GM06990 (cell line): ENCODE results near the gene FBXO3.

Source experiments
- DNase-seq: peaks from one replicate; pipeline ENCODE4 v3.0.0-alpha.2; 2011; ENCODE audit not compliant: insufficient read length; ENCODE audit errors: extremely low read depth
- H3K27me3 ChIP-seq: replicated peaks from 2 replicates; pipeline ENCODE4 v1.6.0; 2011; ENCODE audit warnings: low read length; ENCODE audit not compliant: control insufficient read depth, insufficient read depth
- H3K36me3 ChIP-seq: 2 replicates; pipeline ENCODE4 v1.5.1; 2011; ENCODE audit warnings: low read length; ENCODE audit not compliant: control insufficient read depth, insufficient read depth
- H3K4me3 ChIP-seq: replicated peaks from 2 replicates; pipeline ENCODE4 v1.5.1; 2011; ENCODE audit warnings: low read depth, mild to moderate bottlenecking, control low read depth, low read length
- TF ChIP-seq, protein P1 (sequence below): IDR thresholded peaks from 2 replicates; pipeline ENCODE4 v1.5.1; 2011; ENCODE audit warnings: low read length, control low read depth, mild to moderate bottlenecking, inconsistent platforms; ENCODE audit not compliant: insufficient read depth, poor library complexity, severe bottlenecking

The FBXO3 gene

DNA sequence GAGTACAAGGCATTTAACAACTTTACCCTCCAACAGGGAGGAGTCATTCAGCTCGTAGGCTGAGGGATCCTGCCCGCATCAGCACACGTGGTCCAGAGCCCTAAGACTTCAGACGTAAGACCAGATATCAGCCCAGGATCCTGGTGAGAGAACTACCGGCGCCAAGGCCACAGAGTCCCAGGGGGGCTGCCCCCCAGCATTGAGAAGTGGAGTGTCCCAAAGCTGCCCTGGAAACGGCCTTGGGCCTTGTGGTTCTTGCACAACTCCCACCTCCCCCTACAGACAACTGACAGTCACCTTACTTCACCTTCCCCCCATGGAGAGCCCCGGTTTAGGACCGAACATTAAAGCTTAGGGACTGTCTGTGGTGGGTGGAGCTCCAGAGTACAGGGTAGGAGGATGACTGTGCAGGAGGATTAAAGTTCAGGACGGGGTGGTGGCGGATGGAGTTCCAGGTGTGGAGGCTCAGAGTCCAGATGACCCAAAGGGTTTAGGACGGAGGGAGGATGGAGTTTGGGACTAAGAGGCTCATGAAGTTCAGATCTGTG lies 74.7 kb downstream of the FBXO3 start:
- no peak overlapping the region; the same call in 1 of the 2 replicates for H3K4me3 ChIP-seq
- no peak for DNase-seq
- H3K36me3 ChIP-seq = no peaks in the 10 kb centered on the region
- no peaks in the 10 kb centered on the region; the same call in 1 of the 2 replicates for H3K27me3 ChIP-seq
- TF ChIP-seq, protein P1, sequence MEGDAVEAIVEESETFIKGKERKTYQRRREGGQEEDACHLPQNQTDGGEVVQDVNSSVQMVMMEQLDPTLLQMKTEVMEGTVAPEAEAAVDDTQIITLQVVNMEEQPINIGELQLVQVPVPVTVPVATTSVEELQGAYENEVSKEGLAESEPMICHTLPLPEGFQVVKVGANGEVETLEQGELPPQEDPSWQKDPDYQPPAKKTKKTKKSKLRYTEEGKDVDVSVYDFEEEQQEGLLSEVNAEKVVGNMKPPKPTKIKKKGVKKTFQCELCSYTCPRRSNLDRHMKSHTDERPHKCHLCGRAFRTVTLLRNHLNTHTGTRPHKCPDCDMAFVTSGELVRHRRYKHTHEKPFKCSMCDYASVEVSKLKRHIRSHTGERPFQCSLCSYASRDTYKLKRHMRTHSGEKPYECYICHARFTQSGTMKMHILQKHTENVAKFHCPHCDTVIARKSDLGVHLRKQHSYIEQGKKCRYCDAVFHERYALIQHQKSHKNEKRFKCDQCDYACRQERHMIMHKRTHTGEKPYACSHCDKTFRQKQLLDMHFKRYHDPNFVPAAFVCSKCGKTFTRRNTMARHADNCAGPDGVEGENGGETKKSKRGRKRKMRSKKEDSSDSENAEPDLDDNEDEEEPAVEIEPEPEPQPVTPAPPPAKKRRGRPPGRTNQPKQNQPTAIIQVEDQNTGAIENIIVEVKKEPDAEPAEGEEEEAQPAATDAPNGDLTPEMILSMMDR = no peak

DNA sequence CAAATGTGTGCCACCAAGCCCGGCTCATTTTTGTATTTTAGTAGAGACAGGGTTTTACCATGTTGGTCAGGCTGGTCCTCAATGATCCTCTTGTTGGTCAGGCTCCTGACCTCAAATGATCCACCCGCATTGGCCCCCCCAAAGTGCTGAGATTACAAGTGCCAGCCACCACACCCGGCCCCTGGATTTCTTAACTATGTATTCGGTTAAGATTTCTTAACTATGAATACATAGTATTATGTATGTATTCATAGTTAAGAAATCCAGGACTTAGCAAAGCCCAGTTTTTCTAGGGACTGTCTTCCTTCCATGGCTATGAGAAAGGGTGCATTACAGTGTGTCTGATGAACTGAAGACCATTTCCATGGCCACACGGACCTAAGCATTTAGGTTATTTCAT lies 75.4 kb downstream of the FBXO3 start:
- DNase-seq = no peak
- Histone ChIP-seq H3K36me3 (no peaks in the 10 kb centered on the region), H3K27me3 (no peaks in the 10 kb centered on the region; the same call in 1 of the 2 replicates), H3K4me3 (no peak overlapping the region)
- TF ChIP-seq, protein P1 = no peak

DNA sequence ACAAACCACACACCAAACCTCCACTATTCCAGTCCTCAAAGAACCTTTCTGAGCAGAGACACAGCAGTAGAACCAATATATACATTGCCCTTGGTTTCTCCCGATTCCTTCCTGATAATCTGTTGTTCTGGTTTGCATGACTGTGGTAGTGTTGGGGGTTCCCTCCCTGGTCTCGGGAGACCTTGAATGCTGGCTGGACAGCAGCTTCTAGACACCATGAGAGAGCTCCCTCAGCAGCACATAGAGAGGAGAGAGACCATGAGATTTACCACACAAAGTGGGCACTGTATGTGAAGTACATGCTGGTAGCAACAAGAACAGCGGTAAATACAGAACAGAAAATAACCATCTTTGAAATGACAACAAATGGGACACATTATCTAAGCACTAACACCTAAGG lies 76.3 kb downstream of the FBXO3 start:
- no peaks in the 10 kb centered on the region for H3K36me3 ChIP-seq
- TF ChIP-seq, protein P1 = no peak
- DNase-seq = no peak
- H3K4me3 ChIP-seq = no peak overlapping the region
- H3K27me3 ChIP-seq = no peaks in the 10 kb centered on the region; the same call in 1 of the 2 replicates

DNA sequence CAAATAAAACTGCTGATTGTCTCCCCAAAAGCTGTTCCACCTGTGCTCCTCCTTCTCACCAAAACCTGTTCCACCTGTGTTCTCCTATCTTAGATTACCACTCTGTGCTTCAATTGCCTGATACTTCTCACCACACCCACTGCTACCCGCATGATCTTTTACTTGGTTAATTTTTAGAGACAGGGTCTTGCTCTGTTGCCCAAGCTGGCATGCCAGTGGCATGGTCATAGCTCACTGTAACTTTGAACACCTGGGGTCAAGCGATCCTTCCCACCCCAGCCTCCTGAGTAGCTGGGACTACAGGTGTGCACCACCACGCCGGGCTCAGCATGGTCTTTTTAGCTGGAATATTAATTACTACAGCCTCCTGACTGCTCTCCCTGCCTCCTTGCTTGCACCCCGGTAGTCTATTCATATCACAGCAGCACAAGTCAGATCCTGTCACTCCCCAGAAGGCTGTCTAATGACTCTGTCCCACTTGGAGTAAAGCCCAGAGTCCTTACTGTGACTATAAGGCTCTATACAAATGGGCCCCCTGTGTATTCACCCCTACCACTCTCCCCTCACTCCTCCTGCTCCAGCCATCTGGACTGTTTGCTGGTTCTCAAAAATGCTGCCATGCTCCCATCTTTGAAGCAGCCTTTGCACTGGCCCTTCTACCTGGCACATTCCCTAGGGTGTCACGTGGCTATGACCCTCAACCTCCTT lies 77.2 kb downstream of the FBXO3 start:
- H3K4me3 ChIP-seq = no peak overlapping the region
- no peaks in the 10 kb centered on the region for H3K36me3 ChIP-seq
- no peak for DNase-seq
- H3K27me3 ChIP-seq = no peaks in the 10 kb centered on the region; the same call in 1 of the 2 replicates
- TF ChIP-seq, protein P1 = no peak

DNA sequence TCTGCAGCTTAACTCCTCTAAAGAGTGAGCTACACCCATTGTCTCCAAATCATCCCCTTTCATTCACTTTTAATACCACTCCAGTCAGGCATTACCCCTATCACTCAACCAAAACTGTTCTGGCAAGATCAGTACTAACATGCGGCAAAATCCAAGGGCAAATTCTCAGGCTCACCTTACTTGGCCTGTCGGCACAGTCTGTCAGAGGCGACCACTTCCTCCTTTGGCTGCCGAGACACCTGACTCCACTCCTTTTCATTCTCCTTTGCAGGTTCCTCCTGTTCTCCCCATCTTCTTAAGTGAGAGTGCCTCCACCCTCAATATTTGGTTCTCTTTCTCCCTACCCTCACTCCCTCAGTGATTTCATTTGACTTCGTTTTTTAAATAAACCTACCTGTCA lies 77.9 kb downstream of the FBXO3 start:
- no peaks in the 10 kb centered on the region; the same call in 1 of the 2 replicates for H3K27me3 ChIP-seq
- TF ChIP-seq, protein P1 = no peak
- H3K4me3 ChIP-seq = no peak overlapping the region
- no peaks in the 10 kb centered on the region for H3K36me3 ChIP-seq
- DNase-seq = no peak

DNA sequence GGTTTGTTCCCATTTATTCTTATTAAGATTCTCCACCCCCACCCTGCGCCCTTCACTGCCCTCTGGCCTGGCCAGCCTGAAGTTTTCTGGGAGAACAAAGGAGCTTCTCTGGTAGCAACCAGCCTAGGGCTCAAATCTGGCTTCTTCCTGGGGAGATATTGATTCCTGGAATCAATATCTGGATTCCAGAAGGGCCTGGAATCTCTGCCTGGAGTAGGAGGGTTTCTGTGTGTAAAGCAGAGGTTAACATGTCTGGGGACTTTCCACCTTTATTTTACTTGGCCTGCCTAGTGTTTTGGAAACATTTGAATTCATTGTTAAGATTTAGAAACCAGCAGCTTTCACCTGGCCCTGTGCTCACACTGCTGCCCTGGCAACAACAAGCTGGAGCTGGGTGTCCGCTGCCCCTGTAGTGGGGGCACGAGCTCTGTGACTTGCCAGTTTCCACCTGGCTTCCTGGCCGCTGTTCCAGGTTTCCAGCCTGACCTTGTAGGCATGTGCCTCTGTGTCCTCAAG lies 79.2 kb downstream of the FBXO3 start:
- DNase-seq = no peak
- Histone ChIP-seq H3K4me3 (no peak overlapping the region), H3K36me3 (no peaks in the 10 kb centered on the region), H3K27me3 (no peaks in the 10 kb centered on the region; the same call in 1 of the 2 replicates)
- TF ChIP-seq, protein P1 = no peak
